RPMI8226 (cell line): ENCODE measurements around the gene CHST14.
A peak's percentile ranks its signal among the peaks of the same experiment; 100 is the strongest.

Experiments used
- DNase-seq: peaks from one replicate; pipeline ENCODE4 v3.0.0-alpha.2; 2015

CHST14 gene, protein sequence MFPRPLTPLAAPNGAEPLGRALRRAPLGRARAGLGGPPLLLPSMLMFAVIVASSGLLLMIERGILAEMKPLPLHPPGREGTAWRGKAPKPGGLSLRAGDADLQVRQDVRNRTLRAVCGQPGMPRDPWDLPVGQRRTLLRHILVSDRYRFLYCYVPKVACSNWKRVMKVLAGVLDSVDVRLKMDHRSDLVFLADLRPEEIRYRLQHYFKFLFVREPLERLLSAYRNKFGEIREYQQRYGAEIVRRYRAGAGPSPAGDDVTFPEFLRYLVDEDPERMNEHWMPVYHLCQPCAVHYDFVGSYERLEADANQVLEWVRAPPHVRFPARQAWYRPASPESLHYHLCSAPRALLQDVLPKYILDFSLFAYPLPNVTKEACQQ

DNA sequence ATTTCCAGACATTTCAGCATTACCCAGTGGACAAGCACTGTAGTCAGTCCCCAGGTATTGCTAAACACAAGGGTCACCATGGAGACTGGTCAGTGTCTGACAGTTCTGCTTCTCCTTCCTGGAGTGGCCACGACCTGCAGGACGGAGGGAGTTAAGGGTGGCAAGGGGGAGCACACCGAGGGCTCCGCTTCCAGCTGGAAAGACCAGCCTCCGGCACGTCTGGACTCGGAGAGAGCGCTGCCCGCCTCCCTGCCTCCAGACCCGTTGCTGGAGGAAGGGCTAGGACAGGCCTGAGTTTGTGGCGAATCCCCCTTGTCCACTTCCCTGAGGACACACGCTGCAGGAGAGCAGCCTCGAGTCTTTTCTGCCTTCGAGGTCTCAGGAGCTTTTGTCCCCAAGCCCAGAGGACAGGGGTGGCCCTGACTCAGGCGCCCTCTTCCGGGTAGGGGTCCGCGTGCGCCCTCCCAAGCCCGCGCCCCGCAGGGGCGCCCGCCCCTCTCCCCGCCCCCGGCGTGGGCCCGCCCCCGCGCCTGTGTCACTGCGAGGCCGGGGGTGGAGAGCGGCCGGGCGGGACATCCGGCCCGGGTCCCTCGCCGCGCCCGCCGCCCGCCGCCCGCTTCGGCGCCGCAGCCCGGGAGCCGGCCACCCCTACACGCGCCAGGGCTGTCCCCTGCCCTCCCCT is at the start of gene CHST14:
Gene CHST14, plus strand, starts transcription at position 562 of the 682 bp plus-strand sequence. CDS start 230 bp downstream, outside the sequence.
- peak; percentile 57 for DNase-seq

- DNase-seq = peak; percentile 66
These were observed 49.3 kb upstream of the CHST14 start for GRCh38 chr15:40421246-40422157.

- DNase-seq = no peak
These were observed 46.2 kb upstream of the CHST14 start for GRCh38 chr15:40424483-40425115.

GRCh38 chr15:40425681-40426080 is 45.1 kb upstream of the CHST14 start:
- no peak for DNase-seq

GRCh38 chr15:40427188-40427587 is 43.6 kb upstream of the CHST14 start:
- no peak for DNase-seq

- DNase-seq = no peak
These were observed 42.6 kb upstream of the CHST14 start for GRCh38 chr15:40428185-40428584.

- no peak for DNase-seq
These were observed 41.6 kb upstream of the CHST14 start for GRCh38 chr15:40429068-40429710.

GRCh38 chr15:40430271-40430805 is 40.4 kb upstream of the CHST14 start:
- no peak for DNase-seq

DNA sequence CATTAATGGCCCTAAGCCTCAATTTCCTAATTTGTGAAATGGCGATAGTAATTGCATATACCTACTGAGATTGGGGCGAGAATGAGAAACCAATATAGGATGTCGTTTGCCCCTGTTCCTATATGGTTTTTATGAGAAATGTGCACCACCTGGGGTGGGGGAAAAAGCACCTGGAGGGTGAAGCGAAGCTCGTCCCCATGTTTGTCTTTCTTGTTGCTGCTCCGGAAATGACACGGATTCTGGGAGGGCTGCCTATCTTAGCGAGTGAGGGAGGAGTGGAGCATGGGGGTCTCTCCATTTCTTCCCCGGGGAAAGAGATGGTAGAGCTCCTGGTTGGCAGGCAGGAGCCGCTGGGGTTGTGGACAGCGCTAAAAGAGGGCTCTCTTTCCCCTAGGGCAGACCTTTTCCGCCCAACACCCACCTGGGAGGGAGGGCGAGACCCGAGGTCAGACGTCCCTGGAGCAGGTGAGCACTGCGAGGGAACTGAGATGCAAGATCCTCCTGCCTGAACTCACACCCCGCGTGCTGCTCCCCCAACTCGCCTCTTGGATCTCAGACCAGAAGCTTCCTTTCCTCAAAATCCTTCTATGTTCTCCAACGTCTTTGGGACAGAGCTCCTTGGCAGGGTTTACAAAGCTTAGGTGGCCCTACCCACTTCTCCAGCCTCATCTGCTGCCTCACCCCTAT is 35.6 kb upstream of the CHST14 start:
- no peak for DNase-seq

- DNase-seq = no peak
These were observed 35.1 kb upstream of the CHST14 start for GRCh38 chr15:40435710-40436089.

- peak; percentile 13 for DNase-seq
These were observed 34.5 kb upstream of the CHST14 start for GRCh38 chr15:40436116-40436891.

DNA sequence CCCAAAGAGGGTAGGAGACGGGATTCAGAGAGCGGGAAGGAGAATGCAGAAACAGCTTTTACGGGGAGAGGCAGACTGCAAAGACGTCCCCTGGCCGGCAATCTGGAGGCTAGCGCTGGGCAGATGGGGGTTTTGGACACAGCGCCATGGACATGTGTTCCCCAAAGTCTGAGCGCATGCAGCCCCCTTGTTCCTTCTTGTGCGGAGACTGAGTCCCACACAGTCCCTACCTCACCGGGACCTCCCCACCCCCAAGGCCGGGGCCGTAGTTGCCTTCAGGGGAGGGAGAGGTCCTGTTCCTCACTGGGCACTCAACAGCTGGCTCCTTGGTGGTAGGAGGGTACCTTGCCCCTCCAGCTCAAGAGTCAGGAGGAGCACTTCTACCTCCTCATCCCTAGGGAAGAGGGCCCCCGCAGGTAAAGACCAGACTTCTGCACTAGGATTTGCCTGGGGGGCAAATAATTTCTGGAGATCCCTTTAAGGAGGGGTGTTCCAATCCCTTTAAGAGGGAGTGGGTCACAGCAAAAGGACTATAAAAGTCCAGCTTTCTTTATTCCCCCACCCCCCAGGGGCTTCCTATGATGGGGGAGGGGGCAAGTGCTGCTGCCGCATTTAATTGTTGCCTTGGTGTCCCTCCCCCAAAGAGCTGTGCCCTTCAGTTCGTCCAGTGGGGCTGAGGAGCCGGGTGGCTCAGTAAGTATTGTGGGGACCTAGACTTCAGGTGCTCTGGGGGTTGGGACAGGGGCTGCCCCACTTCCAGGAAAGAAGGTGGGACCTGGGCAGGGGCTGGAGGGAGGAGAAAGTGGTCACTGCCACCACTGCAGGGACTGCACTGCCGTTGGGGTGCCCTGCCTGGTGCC is 33.7 kb upstream of the CHST14 start:
- DNase-seq = no peak

- no peak for DNase-seq
These were observed 32.8 kb upstream of the CHST14 start for GRCh38 chr15:40437752-40438687.

DNA sequence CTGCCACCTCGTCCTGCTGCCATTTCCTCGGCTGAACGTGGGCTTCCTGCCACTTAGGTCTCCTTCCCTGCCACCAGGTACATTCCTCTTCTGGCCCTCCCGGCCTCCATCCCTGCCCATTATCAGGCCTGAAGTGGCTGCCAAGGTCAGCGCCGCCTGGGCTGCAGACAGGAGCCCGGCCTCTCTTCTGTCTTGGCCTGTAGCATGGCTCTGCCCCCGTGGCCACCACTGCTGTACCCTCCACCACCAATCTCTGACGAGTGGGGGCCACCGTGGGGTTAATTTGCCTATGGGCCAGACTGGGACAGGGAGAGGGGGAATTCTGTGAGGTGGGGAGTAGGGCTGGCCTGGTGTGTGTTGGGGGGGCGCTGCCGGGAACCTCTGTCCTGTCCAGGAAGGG is 32.1 kb upstream of the CHST14 start:
- DNase-seq = no peak

GRCh38 chr15:40439461-40439959 is 31.3 kb upstream of the CHST14 start:
- peak; percentile 27 for DNase-seq

- DNase-seq = peak; percentile 55
These were observed 30.6 kb upstream of the CHST14 start for GRCh38 chr15:40439960-40440742.
